HT-29 (cell line): Measurements from ENCODE around the gene PFKFB2. TPM values are rescaled to one million over a fixed set of nuclear protein-coding genes. Genes with fewer than 3 reads are reported as not detected.

Experiments used
- DNase-seq: peaks from one replicate; pipeline ENCODE4 v3.0.0-alpha.2; 2015; ENCODE audit warnings: low spot score
- total RNA-seq: library from RNA; depleted of rRNA; stranded (reverse); fragments of >200 nt; shearing (Covaris generic); gene quantifications from 2 replicates; pipeline ENCODE4 v1.2.3, GENCODE V29; 2014

Gene PFKFB2
- total RNA-seq, 1 experiment from 2014 or later = 11.6 TPM

- no peak for DNase-seq
Measured at GRCh38 chr1:207021876-207022596, 31.0 kb upstream of the PFKFB2 start.

- no peak for DNase-seq
Measured at GRCh38 chr1:207022996-207023679, 29.9 kb upstream of the PFKFB2 start.

- DNase-seq = peak; percentile 16
Measured at GRCh38 chr1:207024202-207025145, 28.6 kb upstream of the PFKFB2 start.

- peak; percentile 84 for DNase-seq
Measured at GRCh38 chr1:207025146-207025880, 27.8 kb upstream of the PFKFB2 start.

GRCh38 chr1:207026104-207026534 lies 27.0 kb upstream of the PFKFB2 start:
- DNase-seq = no peak

- DNase-seq = peak; percentile 89
Measured at GRCh38 chr1:207027206-207027777, 25.8 kb upstream of the PFKFB2 start.

- peak; percentile 54 for DNase-seq
Measured at GRCh38 chr1:207027921-207028320, 25.2 kb upstream of the PFKFB2 start.

- peak; percentile 38 for DNase-seq
Measured at GRCh38 chr1:207028884-207029650, 24.0 kb upstream of the PFKFB2 start.

- peak; percentile 36 for DNase-seq
Measured at GRCh38 chr1:207029701-207030521, 23.2 kb upstream of the PFKFB2 start.

- peak; percentile 70 for DNase-seq
Measured at GRCh38 chr1:207030522-207031009, 22.5 kb upstream of the PFKFB2 start.

GRCh38 chr1:207031016-207031415 lies 22.1 kb upstream of the PFKFB2 start:
- no peak for DNase-seq

- DNase-seq = peak; percentile 80
Measured at GRCh38 chr1:207031632-207032264, 21.3 kb upstream of the PFKFB2 start.

- peak; percentile 97 for DNase-seq
Measured at GRCh38 chr1:207032528-207033017, 20.5 kb upstream of the PFKFB2 start, which contains the start of gene C1orf116. Gene C1orf116 (minus strand): TSS chr1:207032756. CDS start chr1:207027598, 5,158 bp downstream.

- no peak for DNase-seq
Measured at GRCh38 chr1:207033302-207033701, 19.8 kb upstream of the PFKFB2 start.

- no peak for DNase-seq
Measured at GRCh38 chr1:207034208-207034607, 18.9 kb upstream of the PFKFB2 start.

- no peak for DNase-seq
Measured at GRCh38 chr1:207034998-207035397, 18.1 kb upstream of the PFKFB2 start.

GRCh38 chr1:207035877-207036551 lies 17.1 kb upstream of the PFKFB2 start:
- no peak for DNase-seq

GRCh38 chr1:207036865-207037264 lies 16.2 kb upstream of the PFKFB2 start:
- no peak for DNase-seq
